Measurements from ENCODE around the gene KDM4B. TPM values are rescaled to one million over a fixed set of nuclear protein-coding genes. Genes with fewer than 3 reads are reported as not detected.

Gene KDM4B
- total and polyA plus RNA-seq, 4 donors: 3.2 to 19.7 (median 12.9) TPM

DNA sequence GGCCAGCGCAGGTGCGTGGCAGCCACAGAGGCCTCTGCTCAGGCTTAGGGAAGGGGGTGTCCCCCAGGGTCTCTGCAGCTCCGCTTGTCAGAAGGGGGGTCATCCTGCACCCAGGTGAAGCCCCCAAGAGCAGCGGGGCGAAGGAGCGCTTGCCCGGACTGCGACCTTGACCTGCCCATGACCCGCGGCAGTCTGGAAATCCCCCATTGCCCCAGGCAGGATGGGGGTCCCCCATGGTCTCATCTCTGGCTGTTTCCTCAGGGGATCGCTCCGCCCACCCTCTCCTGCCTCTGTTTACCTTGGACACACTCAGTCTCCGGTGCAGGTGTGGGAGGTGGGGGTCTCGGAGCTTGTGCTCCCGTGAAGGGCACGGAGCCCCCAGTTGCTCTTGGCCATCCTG is 82.7 kb downstream of the KDM4B start:
- Histone ChIP-seq H3K27me3 (ENCODE audit: control insufficient read depth in 4 of 4, insufficient read depth in 4 of 4, low read length in 3 of 4) (no peaks in the 10 kb centered on the region), H3K9me3 (ENCODE audit: control insufficient read depth in 4 of 4, low read length in 3 of 4) (no peaks in the 10 kb centered on the region), H3K4me1 (ENCODE audit: control insufficient read depth in 4 of 4, insufficient read depth in 4 of 4, low read length in 3 of 4) (peaks cover 2 to 36% (median 24%) of the 10 kb centered on the region in 4 donors), H3K27ac (ENCODE audit: low read depth in 1 of 2, low read length in 2 of 2) (no peak overlapping the region), H3K9ac (ENCODE audit: low read depth in 1 of 2, low read length in 2 of 2) (no peak overlapping the region), H3K36me3 (ENCODE audit: control insufficient read depth in 4 of 4, insufficient read depth in 3 of 4, low read depth in 1 of 4, low read length in 3 of 4) (peaks cover 0 to 9% (median 2%) of the 10 kb centered on the region in 4 donors), H3K4me3 (ENCODE audit: low read depth in 1 of 3, low read length in 3 of 3) (no peak overlapping the region)
- no peak for TF ChIP-seq EGR1 (IDR thresholded peaks at IDR 0.05; ENCODE audit: low read depth in 2 of 2)
- TF ChIP-seq, protein P1, sequence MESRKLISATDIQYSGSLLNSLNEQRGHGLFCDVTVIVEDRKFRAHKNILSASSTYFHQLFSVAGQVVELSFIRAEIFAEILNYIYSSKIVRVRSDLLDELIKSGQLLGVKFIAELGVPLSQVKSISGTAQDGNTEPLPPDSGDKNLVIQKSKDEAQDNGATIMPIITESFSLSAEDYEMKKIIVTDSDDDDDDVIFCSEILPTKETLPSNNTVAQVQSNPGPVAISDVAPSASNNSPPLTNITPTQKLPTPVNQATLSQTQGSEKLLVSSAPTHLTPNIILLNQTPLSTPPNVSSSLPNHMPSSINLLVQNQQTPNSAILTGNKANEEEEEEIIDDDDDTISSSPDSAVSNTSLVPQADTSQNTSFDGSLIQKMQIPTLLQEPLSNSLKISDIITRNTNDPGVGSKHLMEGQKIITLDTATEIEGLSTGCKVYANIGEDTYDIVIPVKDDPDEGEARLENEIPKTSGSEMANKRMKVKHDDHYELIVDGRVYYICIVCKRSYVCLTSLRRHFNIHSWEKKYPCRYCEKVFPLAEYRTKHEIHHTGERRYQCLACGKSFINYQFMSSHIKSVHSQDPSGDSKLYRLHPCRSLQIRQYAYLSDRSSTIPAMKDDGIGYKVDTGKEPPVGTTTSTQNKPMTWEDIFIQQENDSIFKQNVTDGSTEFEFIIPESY (IDR thresholded peaks at IDR 0.05): no peak
- TF ChIP-seq YY1 (IDR thresholded peaks at IDR 0.05): no peak
- TF ChIP-seq, protein P2, sequence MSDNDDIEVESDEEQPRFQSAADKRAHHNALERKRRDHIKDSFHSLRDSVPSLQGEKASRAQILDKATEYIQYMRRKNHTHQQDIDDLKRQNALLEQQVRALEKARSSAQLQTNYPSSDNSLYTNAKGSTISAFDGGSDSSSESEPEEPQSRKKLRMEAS (IDR thresholded peaks at IDR 0.05): no peak
- TF ChIP-seq NR2F2 (IDR thresholded peaks at IDR 0.05): no peak
- TF ChIP-seq CTCF (IDR thresholded peaks at IDR 0.05; ENCODE audit: low read depth, low read length, missing input control): no peak
- no peak for TF ChIP-seq GABPA (IDR thresholded peaks at IDR 0.05 in 1 of 2, conservative IDR thresholded peaks at IDR 0.05 in 1 of 2)
- no peak for TF ChIP-seq FOXA1 (IDR thresholded peaks at IDR 0.05)
- TF ChIP-seq RAD21 (IDR thresholded peaks at IDR 0.05): no peak
- no peak for TF ChIP-seq SP1 (IDR thresholded peaks at IDR 0.05)
- TF ChIP-seq JUND (IDR thresholded peaks at IDR 0.05): no peak
- no peak for TF ChIP-seq HNF4A (conservative IDR thresholded peaks at IDR 0.05)
- TF ChIP-seq RXRA (IDR thresholded peaks at IDR 0.05): no peak
- TF ChIP-seq, protein P3, sequence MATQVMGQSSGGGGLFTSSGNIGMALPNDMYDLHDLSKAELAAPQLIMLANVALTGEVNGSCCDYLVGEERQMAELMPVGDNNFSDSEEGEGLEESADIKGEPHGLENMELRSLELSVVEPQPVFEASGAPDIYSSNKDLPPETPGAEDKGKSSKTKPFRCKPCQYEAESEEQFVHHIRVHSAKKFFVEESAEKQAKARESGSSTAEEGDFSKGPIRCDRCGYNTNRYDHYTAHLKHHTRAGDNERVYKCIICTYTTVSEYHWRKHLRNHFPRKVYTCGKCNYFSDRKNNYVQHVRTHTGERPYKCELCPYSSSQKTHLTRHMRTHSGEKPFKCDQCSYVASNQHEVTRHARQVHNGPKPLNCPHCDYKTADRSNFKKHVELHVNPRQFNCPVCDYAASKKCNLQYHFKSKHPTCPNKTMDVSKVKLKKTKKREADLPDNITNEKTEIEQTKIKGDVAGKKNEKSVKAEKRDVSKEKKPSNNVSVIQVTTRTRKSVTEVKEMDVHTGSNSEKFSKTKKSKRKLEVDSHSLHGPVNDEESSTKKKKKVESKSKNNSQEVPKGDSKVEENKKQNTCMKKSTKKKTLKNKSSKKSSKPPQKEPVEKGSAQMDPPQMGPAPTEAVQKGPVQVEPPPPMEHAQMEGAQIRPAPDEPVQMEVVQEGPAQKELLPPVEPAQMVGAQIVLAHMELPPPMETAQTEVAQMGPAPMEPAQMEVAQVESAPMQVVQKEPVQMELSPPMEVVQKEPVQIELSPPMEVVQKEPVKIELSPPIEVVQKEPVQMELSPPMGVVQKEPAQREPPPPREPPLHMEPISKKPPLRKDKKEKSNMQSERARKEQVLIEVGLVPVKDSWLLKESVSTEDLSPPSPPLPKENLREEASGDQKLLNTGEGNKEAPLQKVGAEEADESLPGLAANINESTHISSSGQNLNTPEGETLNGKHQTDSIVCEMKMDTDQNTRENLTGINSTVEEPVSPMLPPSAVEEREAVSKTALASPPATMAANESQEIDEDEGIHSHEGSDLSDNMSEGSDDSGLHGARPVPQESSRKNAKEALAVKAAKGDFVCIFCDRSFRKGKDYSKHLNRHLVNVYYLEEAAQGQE (IDR thresholded peaks at IDR 0.05): no peak
- TF ChIP-seq TAF1 (conservative IDR thresholded peaks at IDR 0.05): no peak
- no peak for TF ChIP-seq FOXA2 (IDR thresholded peaks at IDR 0.05)
- TF ChIP-seq, protein P4, sequence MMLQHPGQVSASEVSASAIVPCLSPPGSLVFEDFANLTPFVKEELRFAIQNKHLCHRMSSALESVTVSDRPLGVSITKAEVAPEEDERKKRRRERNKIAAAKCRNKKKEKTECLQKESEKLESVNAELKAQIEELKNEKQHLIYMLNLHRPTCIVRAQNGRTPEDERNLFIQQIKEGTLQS (IDR thresholded peaks at IDR 0.05): no peak
- no peak for TF ChIP-seq HNF4G (IDR thresholded peaks at IDR 0.05)
- 90% methylated on average over 16 of the region's 16 CpGs for WGBS
- no peak for DNase-seq (ENCODE audit: low spot score)
